SK-N-SH (cell line): ENCODE measurements around the gene RASGRF2. TPM values are rescaled to one million over a fixed set of nuclear protein-coding genes. Genes with fewer than 3 reads are reported as not detected.

Experiments
- CTCF ChIA-PET: fragments of 300-600, 350-600 bp; formaldehyde crosslinking; extraction: SDS; loops from one replicate; lab custom pipeline; 2021; lab: Yijun Ruan, JAX
- POLR2A ChIA-PET: fragments of 350-600 bp; sonication (Branson Sonifier 250); formaldehyde crosslinking; extraction: SDS; loops from one replicate; lab custom pipeline; 2020; ENCODE audit warnings: antibody characterized with exemption, inconsistent platforms; lab: Yijun Ruan, JAX
- DNase-seq: peaks from one replicate; pipeline ENCODE4 v3.0.0; 2012
- H2AFZ ChIP-seq: fragments of 200-600 bp; sonication (generic); 2 replicates; pipeline ENCODE4 v1.8.1; 2016; ENCODE audit warnings: antibody characterized with exemption, mild to moderate bottlenecking, low read depth
- H3F3A ChIP-seq: fragments of 200-600 bp; sonication (generic); replicated peaks from 2 replicates; pipeline ENCODE3; 2016; ENCODE audit warnings: antibody characterized with exemption, mild to moderate bottlenecking; ENCODE audit not compliant: insufficient read depth
- H3K27ac ChIP-seq, 2 experiments: fragments of 200-500 bp in 1 of 2; fragments of 200-600 bp in 1 of 2; sonication (Bioruptor generic) in 1 of 2; sonication (generic), shearing (Covaris generic) in 1 of 2; 2 replicates each; pipeline versions ENCODE4 v1.5.1 to v1.6.1; 2014 to 2016; ENCODE audit warnings: low read depth in 2 of 2, inconsistent platforms in 1 of 2, low read length in 1 of 2, mild to moderate bottlenecking in 1 of 2, mixed read lengths in 1 of 2
- H3K27me3 ChIP-seq: fragments of 200-600 bp; sonication (generic), shearing (Covaris generic); 2 replicates; pipeline ENCODE4 v1.6.1; 2016; ENCODE audit warnings: mixed run types; ENCODE audit not compliant: insufficient read depth
- H3K36me3 ChIP-seq, 2 experiments: fragments of 200-500 bp in 1 of 2; fragments of 200-600 bp in 1 of 2; sonication (Bioruptor generic) in 1 of 2; sonication (generic) in 1 of 2; replicated peaks in 1 of 2; 2 replicates each; pipeline versions ENCODE3 to v1.5.1; 2014 to 2016; ENCODE audit warnings: low read length in 1 of 2, mild to moderate bottlenecking in 1 of 2; ENCODE audit not compliant: insufficient read depth in 2 of 2, control insufficient read depth in 1 of 2
- H3K4me1 ChIP-seq, 2 experiments: fragments of 200-500 bp in 1 of 2; fragments of 200-600 bp in 1 of 2; sonication (Bioruptor generic) in 1 of 2; sonication (generic), shearing (Covaris generic) in 1 of 2; 2 replicates each; pipeline versions ENCODE4 v1.5.1 to v1.6.1; 2014 to 2016; ENCODE audit warnings: low read depth in 1 of 2, low read length in 1 of 2, mixed run types in 1 of 2; ENCODE audit not compliant: insufficient read depth in 2 of 2, control insufficient read depth in 1 of 2
- H3K4me2 ChIP-seq: fragments of 200-600 bp; sonication (generic), shearing (Covaris generic); 2 replicates; pipeline ENCODE4 v1.6.1; 2017; ENCODE audit warnings: mixed run types
- H3K4me3 ChIP-seq, 2 experiments: fragments of 200-500 bp in 1 of 2; fragments of 200-600 bp in 1 of 2; sonication (Bioruptor generic) in 1 of 2; sonication (generic), shearing (Covaris generic) in 1 of 2; 2 replicates each; pipeline versions ENCODE4 v1.5.1 to v1.8.1; 2014 to 2016; ENCODE audit warnings: low read depth in 2 of 2, inconsistent platforms in 1 of 2, low read length in 1 of 2, mild to moderate bottlenecking in 1 of 2, mixed read lengths in 1 of 2, moderate library complexity in 1 of 2
- H3K79me2 ChIP-seq: fragments of 200-600 bp; sonication (generic); 2 replicates; pipeline ENCODE4 v1.8.1; 2017; ENCODE audit warnings: mild to moderate bottlenecking; ENCODE audit not compliant: insufficient read depth
- H3K9ac ChIP-seq: fragments of 200-600 bp; sonication (generic); 2 replicates; pipeline ENCODE4 v1.6.1; 2017; ENCODE audit warnings: mixed run types
- H3K9me2 ChIP-seq: fragments of 200-600 bp; sonication (generic); 2 replicates; pipeline ENCODE4 v1.6.1; 2017; ENCODE audit warnings: mixed run types
- H3K9me3 ChIP-seq: fragments of 200-600 bp; sonication (generic); 2 replicates; pipeline ENCODE4 v1.6.1; 2017; ENCODE audit warnings: mixed run types, mild to moderate bottlenecking, moderate library complexity
- H4K20me1 ChIP-seq: fragments of 200-600 bp; sonication (generic); 2 replicates; pipeline ENCODE4 v1.6.1; 2017; ENCODE audit warnings: mild to moderate bottlenecking, mixed run types; ENCODE audit not compliant: insufficient read depth
- ELF1 ChIP-seq: IDR thresholded peaks from 2 replicates; pipeline ENCODE4 v1.4.0; 2012
- FOXJ3 ChIP-seq: sonication (generic); formaldehyde crosslinking; IDR thresholded peaks from 2 replicates; pipeline ENCODE4 v1.5.1; 2020; ENCODE audit warnings: mild to moderate bottlenecking, missing genetic modification reagents
- FOXM1 ChIP-seq: IDR thresholded peaks from 2 replicates; pipeline ENCODE4 v1.4.0; 2012; ENCODE audit warnings: low read depth, mild to moderate bottlenecking
- GATA2 ChIP-seq: sonication (generic); formaldehyde crosslinking; IDR thresholded peaks from 2 replicates; pipeline ENCODE4 v1.5.0; 2020; ENCODE audit warnings: mild to moderate bottlenecking, missing genetic modification reagents
- MXI1 ChIP-seq: IDR thresholded peaks from 2 replicates; pipeline ENCODE4 v1.6.1; 2012; ENCODE audit warnings: mild to moderate bottlenecking, low read depth, low read length, improper control_type of control experiment
- NFIC ChIP-seq: IDR thresholded peaks from 2 replicates; pipeline ENCODE4 v1.4.0; 2012; ENCODE audit warnings: borderline replicate concordance
- RAD21 ChIP-seq: IDR thresholded peaks from 2 replicates; pipeline ENCODE4 v1.6.1; 2012; ENCODE audit warnings: mild to moderate bottlenecking, low read length
- RCOR1 ChIP-seq: fragments of 150-350 bp; IDR thresholded peaks from 2 replicates; pipeline ENCODE4 v1.6.1; 2017; ENCODE audit warnings: antibody characterized with exemption, low read length
- SMC3 ChIP-seq: IDR thresholded peaks from 2 replicates; pipeline ENCODE4 v1.6.1; 2012; ENCODE audit warnings: low read depth, low read length, improper control_type of control experiment
- TCF12 ChIP-seq: IDR thresholded peaks from 2 replicates; pipeline ENCODE4 v1.4.0; 2012
- TEAD4 ChIP-seq: IDR thresholded peaks from 2 replicates; pipeline ENCODE4 v1.4.0; 2012; ENCODE audit warnings: mild to moderate bottlenecking, borderline replicate concordance; ENCODE audit not compliant: insufficient read depth
- YY1 ChIP-seq: IDR thresholded peaks from 2 replicates; pipeline ENCODE4 v1.4.0; 2012; ENCODE audit warnings: low read depth, mild to moderate bottlenecking
- WGBS: methylation state at CpG from one replicate; pipeline ENCODE4 v1.1.6; 2017; ENCODE audit warnings: low lambda C conversion rate; 5-methylcytosine and 5-hydroxymethylcytosine counted together
- polyA plus RNA-seq, 3 experiments: library from polyadenylated mRNA; depleted of rRNA; stranded (reverse); fragments of >200 nt; gene quantifications; 2 replicates each; pipeline ENCODE4 v1.2.3, GENCODE V29; 2012
- TF ChIP-seq, protein P1 (sequence below): fragments of 150-350 bp; IDR thresholded peaks from 2 replicates; pipeline ENCODE4 v1.6.1; 2017; ENCODE audit warnings: antibody characterized with exemption, low read length, low read depth, borderline replicate concordance
- TF ChIP-seq, protein P2 (sequence below): fragments of 150-350 bp; IDR thresholded peaks from 2 replicates; pipeline ENCODE4 v1.6.1; 2016; ENCODE audit warnings: mild to moderate bottlenecking, low read depth, low read length

The RASGRF2 gene
- polyA plus RNA-seq, 1 of the 3 experiments (the other 2 are of a cell fraction) = under 0.01 TPM

DNA sequence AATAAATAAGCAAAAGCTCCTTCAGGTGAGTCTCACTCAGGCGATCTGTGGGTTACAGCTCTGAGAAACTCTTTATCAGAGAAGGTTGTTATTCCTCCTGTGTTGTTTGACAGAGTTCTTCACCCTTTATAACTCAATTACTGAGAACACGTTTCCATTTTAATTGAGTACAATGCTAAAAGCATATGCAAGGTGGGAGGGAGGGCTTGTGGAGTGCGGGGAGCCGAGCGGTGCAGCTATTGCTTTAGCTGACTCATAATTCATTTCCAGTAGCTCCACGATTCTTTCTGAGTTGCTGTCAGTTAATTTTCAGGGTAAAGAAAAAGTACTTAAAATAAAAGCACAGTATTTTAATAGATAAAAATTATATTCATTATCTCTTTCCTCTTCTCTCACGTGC, 168.3 kb downstream of the RASGRF2 start:
- POLR2A ChIA-PET = no interaction called here
- no peak overlapping the region for H3K4me2 ChIP-seq
- CTCF ChIA-PET = interaction anchor here (1.0 to 1.3 kb wide), 2 partner anchors 8 to 13 kb away, joined by 3 read pairs; no protein-coding TSS in a partner anchor
- no peaks in the 10 kb centered on the region for H4K20me1 ChIP-seq
- no peaks in the 10 kb centered on the region for H3K4me1 ChIP-seq
- 67% methylated on average over 7 of the region's 7 CpGs for WGBS
- no peak for DNase-seq
- H3K27me3 ChIP-seq = no peaks in the 10 kb centered on the region
- H3F3A ChIP-seq = no peaks in the 10 kb centered on the region
- no peak overlapping the region for H3K9ac ChIP-seq
- no peaks in the 10 kb centered on the region for H3K36me3 ChIP-seq
- no peak overlapping the region for H2AFZ ChIP-seq
- H3K79me2 ChIP-seq = no peaks in the 10 kb centered on the region
- H3K9me2 ChIP-seq = no peaks in the 10 kb centered on the region
- H3K27ac ChIP-seq = no peak overlapping the region
- H3K4me3 ChIP-seq = no peak overlapping the region
- TF ChIP-seq ELF1 (no peak), FOXJ3 (CRISPR knock-in tag) (no peak), RCOR1 (no peak), TCF12 (no peak), RAD21 (no peak), GATA2 (CRISPR knock-in tag) (no peak), SMC3 (no peak)
- no peaks in the 10 kb centered on the region for H3K9me3 ChIP-seq

DNA sequence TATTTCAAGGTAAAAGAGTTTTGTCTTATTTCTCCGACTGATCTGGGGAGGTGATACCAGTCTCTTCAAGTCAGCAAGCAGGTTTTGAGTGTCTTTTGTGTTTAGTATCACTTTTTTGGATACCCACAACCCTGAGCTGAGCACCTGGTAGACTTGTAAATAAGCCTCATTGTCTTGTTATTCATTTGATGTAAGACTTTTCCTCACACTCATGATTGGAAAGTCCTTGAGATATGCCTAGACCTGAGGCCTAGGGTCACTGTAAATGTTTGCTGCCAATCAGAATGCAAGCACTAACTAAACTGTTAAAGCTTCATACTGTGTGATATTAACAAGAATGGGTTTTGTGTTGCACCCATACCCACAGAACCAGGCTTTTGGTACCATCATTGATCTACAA, 172.2 kb downstream of the RASGRF2 start:
- Histone ChIP-seq H2AFZ (no peak overlapping the region), H4K20me1 (no peaks in the 10 kb centered on the region), H3F3A (no peaks in the 10 kb centered on the region), H3K9ac (no peak overlapping the region), H3K9me2 (no peaks in the 10 kb centered on the region), H3K9me3 (no peaks in the 10 kb centered on the region), H3K4me2 (no peak overlapping the region), H3K36me3 (no peaks in the 10 kb centered on the region), H3K27ac (no peak overlapping the region), H3K4me3 (no peak overlapping the region)
- 47% methylated on average over 1 of the region's 1 CpG for WGBS
- no peak for DNase-seq
- no peak for TF ChIP-seq NFIC
- TF ChIP-seq, protein P1, sequence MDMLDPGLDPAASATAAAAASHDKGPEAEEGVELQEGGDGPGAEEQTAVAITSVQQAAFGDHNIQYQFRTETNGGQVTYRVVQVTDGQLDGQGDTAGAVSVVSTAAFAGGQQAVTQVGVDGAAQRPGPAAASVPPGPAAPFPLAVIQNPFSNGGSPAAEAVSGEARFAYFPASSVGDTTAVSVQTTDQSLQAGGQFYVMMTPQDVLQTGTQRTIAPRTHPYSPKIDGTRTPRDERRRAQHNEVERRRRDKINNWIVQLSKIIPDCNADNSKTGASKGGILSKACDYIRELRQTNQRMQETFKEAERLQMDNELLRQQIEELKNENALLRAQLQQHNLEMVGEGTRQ = no peak
- TF ChIP-seq, all 33 proteins: peak for 0
- no peaks in the 10 kb centered on the region for H3K79me2 ChIP-seq
- H3K27me3 ChIP-seq = no peaks in the 10 kb centered on the region
- CTCF ChIA-PET = no interaction called here
- POLR2A ChIA-PET = no interaction called here
- H3K4me1 ChIP-seq = no peaks in the 10 kb centered on the region

DNA sequence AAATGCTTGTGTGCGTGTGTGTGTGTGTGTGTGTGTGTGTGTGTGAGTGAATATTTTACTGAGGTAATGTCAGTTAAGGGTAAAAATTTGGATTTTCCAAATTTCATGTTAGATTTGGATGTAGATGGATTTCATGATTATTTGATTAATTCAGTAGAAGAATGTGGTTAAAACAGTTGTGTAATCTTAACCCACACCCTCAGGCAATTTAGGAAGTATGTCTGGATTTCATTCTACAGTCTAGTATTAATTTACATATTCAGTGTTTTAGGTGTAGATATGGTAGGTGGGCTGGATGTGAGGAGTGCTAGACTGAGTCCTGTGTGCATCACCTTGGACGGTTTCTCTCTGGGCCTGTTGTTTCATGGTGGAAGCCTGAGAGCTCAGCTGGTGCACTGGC, 173.9 kb downstream of the RASGRF2 start:
- Histone ChIP-seq H3K4me2 (no peak overlapping the region), H3K4me3 (no peak overlapping the region), H2AFZ (no peak overlapping the region), H3K4me1 (no peaks in the 10 kb centered on the region), H3K9ac (no peak overlapping the region), H3K27ac (no peak overlapping the region), H3K36me3 (no peaks in the 10 kb centered on the region), H3K27me3 (no peaks in the 10 kb centered on the region), H3K9me2 (no peaks in the 10 kb centered on the region), H3F3A (no peaks in the 10 kb centered on the region), H3K79me2 (no peaks in the 10 kb centered on the region), H3K9me3 (no peaks in the 10 kb centered on the region), H4K20me1 (no peaks in the 10 kb centered on the region)
- ChIA-PET POLR2A (no interaction called here), CTCF (interaction anchor here (1.5 kb wide), 1 partner anchor 61 kb away, joined by 3 read pairs; no protein-coding TSS in a partner anchor)
- TF ChIP-seq NFIC (no peak), GATA2 (CRISPR knock-in tag) (no peak), RCOR1 (no peak), SMC3 (no peak), RAD21 (no peak), MXI1 (no peak), YY1 (no peak), FOXM1 (no peak), TEAD4 (no peak)
- TF ChIP-seq, protein P2, sequence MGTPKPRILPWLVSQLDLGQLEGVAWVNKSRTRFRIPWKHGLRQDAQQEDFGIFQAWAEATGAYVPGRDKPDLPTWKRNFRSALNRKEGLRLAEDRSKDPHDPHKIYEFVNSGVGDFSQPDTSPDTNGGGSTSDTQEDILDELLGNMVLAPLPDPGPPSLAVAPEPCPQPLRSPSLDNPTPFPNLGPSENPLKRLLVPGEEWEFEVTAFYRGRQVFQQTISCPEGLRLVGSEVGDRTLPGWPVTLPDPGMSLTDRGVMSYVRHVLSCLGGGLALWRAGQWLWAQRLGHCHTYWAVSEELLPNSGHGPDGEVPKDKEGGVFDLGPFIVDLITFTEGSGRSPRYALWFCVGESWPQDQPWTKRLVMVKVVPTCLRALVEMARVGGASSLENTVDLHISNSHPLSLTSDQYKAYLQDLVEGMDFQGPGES = no peak
- TF ChIP-seq, protein P1 = no peak
- 66% methylated on average over 2 of the region's 2 CpGs for WGBS
- no peak for DNase-seq
